Gastrocnemius medialis (tissue), 4 donors: ENCODE results near the gene TBC1D22B. TPM values are rescaled to one million over a fixed set of nuclear protein-coding genes. Genes with fewer than 3 reads are reported as not detected.

Experiments
- ATAC-seq, 2 donors: fragments of 150-250 bp; one replicate each; pipeline ENCODE4 v1.9.1; 2016
- DNase-seq, 2 donors: peaks; one replicate each; pipeline ENCODE4 v3.0.0-alpha.2; 2019
- H3K27ac ChIP-seq, 4 donors: fragments of 200-600 bp; sonication (generic); 1 replicate in 1 of 4; 2 replicates in 3 of 4; pipeline ENCODE4 v1.5.1; 2016 to 2018; ENCODE audit warnings: mild to moderate bottlenecking in 2 of 4, moderate library complexity in 1 of 4
- H3K27me3 ChIP-seq, 3 donors: fragments of 200-600 bp; sonication (generic) in 2 of 3; 1 replicate in 1 of 3; 2 replicates in 2 of 3; pipeline versions ENCODE4 v1.5.1 to v1.6.0; 2016 to 2019; ENCODE audit warnings: mild to moderate bottlenecking in 1 of 3, moderate library complexity in 1 of 3
- H3K36me3 ChIP-seq, 2 donors: fragments of 200-600 bp; sonication (generic) in 1 of 2; one replicate each; pipeline ENCODE4 v1.5.1; 2017 to 2018
- H3K4me1 ChIP-seq, 2 donors: fragments of 200-600 bp; sonication (generic) in 1 of 2; one replicate each; pipeline ENCODE4 v1.5.1; 2016 to 2017; ENCODE audit warnings: mild to moderate bottlenecking in 2 of 2
- H3K4me3 ChIP-seq, 4 donors: fragments of 200-600 bp; sonication (generic) in 3 of 4; 1 replicate in 1 of 4; 2 replicates in 3 of 4; pipeline ENCODE4 v1.5.1; 2016 to 2019; ENCODE audit warnings: mild to moderate bottlenecking in 2 of 4
- H3K9me3 ChIP-seq, 3 donors: fragments of 200-600 bp; sonication (generic) in 2 of 3; 1 replicate in 1 of 3; 2 replicates in 2 of 3; pipeline ENCODE4 v1.5.1; 2016 to 2019
- POLR2A ChIP-seq, 2 donors: fragments of 450-650 bp; IDR thresholded peaks; one replicate each; pipeline ENCODE4 v1.6.1; 2017; ENCODE audit warnings: antibody characterized with exemption in 2 of 2, mild to moderate bottlenecking in 2 of 2, moderate library complexity in 2 of 2
- in situ Hi-C, 4 donors: fragments of 200-750 bp; cut with MboI; loops; one replicate each; pipeline versions ENCODE4 v1.15.0 to v1.8.0; 2017; ENCODE audit warnings: low sequenced_read_pairs in 4 of 4
- intact Hi-C: fragments of 100-400 bp; cut with DNase I; formaldehyde crosslinking; loops from one replicate; pipeline ENCODE4 v1.15.1; 2023; ENCODE audit warnings: low total_unique reads
- total RNA-seq, 4 donors: library from RNA; depleted of rRNA; stranded (reverse); fragments of >200 nt; gene quantifications; one replicate each; pipeline versions ENCODE4 v1.1.0 to v1.2.3, GENCODE V29; 2016
- TF ChIP-seq, protein P1 (sequence below), 5 experiments: fragments of 450-650 bp in 3 of 5; fragments of 200-600 bp in 2 of 5; sonication (generic) in 2 of 5; IDR thresholded peaks in 4 of 5; conservative IDR thresholded peaks in 1 of 5; 1 replicate in 4 of 5; 2 replicates in 1 of 5; pipeline ENCODE4 v1.5.1; 2016 to 2019; ENCODE audit warnings: antibody characterized with exemption in 5 of 5, mild to moderate bottlenecking in 3 of 5, moderate library complexity in 3 of 5

Gene TBC1D22B
- total RNA-seq, 4 donors from 2014 or later = 6.3 to 12.3 (median 7.7) TPM

DNA sequence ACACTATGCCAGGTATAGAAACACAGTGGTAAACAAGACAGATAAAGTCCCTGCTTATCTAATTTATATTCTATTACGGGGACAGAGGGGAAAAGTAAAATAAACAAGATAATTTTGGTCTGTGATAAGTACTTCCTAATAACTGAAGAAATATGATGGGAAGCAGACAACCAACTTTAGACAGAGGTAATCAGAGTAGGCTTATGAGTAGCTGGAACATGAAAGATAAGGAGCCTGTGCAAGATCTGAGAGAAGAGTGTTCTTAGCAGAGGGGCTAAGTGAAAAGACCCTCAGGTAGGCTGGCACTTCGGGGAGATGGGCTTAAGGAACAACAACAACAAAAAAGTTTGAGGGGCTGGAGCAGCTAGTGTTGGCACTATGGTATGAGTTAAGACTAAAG lies 100.3 kb downstream of the TBC1D22B start:
- in situ Hi-C loops = loop anchor here in 1 of 4 donors (25.0 kb wide), 1 partner anchor 329 kb away; the partner anchor contains the start of gene MDGA1

DNA sequence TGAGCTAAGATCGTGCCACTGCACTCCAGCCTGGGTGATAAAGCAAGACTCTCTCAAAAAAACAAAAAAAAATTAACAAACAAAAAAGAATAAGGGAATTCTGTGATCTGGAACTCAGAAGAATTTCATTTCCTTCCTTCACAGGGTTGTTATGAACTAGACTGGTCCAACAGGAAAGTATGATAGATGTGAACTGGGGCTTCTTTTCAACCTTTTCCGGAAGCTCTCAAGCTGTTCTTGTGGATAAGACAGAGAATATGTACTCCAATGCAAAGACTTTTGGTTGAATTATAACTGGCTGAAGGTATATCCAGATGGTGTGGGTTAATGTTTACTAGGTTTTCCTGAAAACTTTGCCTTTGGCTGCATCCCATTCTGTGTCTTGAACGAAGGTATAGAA lies 101.5 kb downstream of the TBC1D22B start:
- intact Hi-C loops = loop anchor here (10.0 kb wide), 1 partner anchor 336 kb away; the partner anchor contains the start of gene MDGA1
- no peak for ATAC-seq
- H3K4me1 ChIP-seq = peaks cover 15 to 17% of the 10 kb centered on the region in 2 donors
- H3K27me3 ChIP-seq = no peaks in the 10 kb centered on the region
- in situ Hi-C loops = loop anchor here in 1 of 4 donors (25.0 kb wide), 1 partner anchor 328 kb away; the partner anchor contains the start of gene MDGA1
- no peak for DNase-seq
- no peaks in the 10 kb centered on the region for H3K9me3 ChIP-seq
- H3K36me3 ChIP-seq = peaks cover 0 to 11% of the 10 kb centered on the region in 2 donors
- H3K27ac ChIP-seq = no peak overlapping the region
- TF ChIP-seq, protein P1, sequence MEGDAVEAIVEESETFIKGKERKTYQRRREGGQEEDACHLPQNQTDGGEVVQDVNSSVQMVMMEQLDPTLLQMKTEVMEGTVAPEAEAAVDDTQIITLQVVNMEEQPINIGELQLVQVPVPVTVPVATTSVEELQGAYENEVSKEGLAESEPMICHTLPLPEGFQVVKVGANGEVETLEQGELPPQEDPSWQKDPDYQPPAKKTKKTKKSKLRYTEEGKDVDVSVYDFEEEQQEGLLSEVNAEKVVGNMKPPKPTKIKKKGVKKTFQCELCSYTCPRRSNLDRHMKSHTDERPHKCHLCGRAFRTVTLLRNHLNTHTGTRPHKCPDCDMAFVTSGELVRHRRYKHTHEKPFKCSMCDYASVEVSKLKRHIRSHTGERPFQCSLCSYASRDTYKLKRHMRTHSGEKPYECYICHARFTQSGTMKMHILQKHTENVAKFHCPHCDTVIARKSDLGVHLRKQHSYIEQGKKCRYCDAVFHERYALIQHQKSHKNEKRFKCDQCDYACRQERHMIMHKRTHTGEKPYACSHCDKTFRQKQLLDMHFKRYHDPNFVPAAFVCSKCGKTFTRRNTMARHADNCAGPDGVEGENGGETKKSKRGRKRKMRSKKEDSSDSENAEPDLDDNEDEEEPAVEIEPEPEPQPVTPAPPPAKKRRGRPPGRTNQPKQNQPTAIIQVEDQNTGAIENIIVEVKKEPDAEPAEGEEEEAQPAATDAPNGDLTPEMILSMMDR (IDR thresholded peaks at IDR 0.05 in 4 of 5, conservative IDR thresholded peaks at IDR 0.05 in 1 of 5) = no peak
- TF ChIP-seq POLR2A (IDR thresholded peaks at IDR 0.05) = no peak
- H3K4me3 ChIP-seq = no peak overlapping the region

More for the DNA sequence above, 100.3 kb downstream of the TBC1D22B start:
- intact Hi-C loops = loop anchor here (10.0 kb wide), 1 partner anchor 337 kb away; the partner anchor contains the start of gene MDGA1
- Histone ChIP-seq H3K4me1 (peaks cover 19 to 22% of the 10 kb centered on the region in 2 donors), H3K4me3 (no peak overlapping the region), H3K27ac (no peak overlapping the region), H3K36me3 (peaks cover 0 to 11% of the 10 kb centered on the region in 2 donors), H3K9me3 (no peaks in the 10 kb centered on the region), H3K27me3 (no peaks in the 10 kb centered on the region)
- TF ChIP-seq, protein P1 (IDR thresholded peaks at IDR 0.05 in 4 of 5, conservative IDR thresholded peaks at IDR 0.05 in 1 of 5) = no peak
- no peak for TF ChIP-seq POLR2A (IDR thresholded peaks at IDR 0.05)
- no peak for DNase-seq
- no peak for ATAC-seq

DNA sequence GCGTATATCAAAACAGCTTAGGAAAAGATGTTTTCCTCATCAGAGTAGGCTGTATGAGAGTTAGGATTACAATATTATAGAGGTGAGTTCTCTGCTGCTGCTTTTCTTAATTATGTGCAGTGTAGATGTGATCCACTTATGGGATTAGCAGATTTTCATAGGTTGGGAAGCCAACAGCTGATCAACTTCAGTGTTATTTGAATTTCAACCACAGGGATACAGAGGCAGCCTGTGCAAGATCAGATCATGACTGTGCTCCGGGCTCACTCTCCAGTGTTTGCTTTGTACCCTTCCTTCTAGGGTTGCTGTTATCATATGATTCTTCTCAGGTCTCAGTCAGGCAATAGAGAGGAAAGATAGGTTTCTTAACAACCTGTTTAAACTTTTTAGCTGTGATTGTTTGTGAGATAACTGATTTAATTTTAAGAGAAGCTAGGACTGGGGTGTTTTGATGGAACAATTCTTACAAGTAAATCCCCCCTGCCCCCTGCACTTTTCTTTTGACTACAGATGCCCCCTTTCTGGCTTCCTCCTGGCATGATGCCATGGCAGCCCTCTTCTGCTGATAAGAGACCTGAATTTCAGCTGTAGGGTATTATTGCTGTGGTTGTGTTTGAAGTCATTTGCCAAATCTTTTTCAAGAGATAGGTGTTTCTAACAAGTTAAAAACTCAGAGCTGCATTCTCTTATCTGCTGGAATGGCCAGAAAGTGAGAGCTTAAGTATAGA lies 104.7 kb downstream of the TBC1D22B start:
- TF ChIP-seq POLR2A (IDR thresholded peaks at IDR 0.05) = no peak
- TF ChIP-seq, protein P1 (IDR thresholded peaks at IDR 0.05 in 4 of 5, conservative IDR thresholded peaks at IDR 0.05 in 1 of 5) = no peak
- Histone ChIP-seq H3K4me3 (no peak overlapping the region), H3K4me1 (peaks cover 0 to 3% of the 10 kb centered on the region in 2 donors), H3K36me3 (peaks cover 0 to 11% of the 10 kb centered on the region in 2 donors), H3K27ac (no peak overlapping the region), H3K27me3 (no peaks in the 10 kb centered on the region), H3K9me3 (no peaks in the 10 kb centered on the region)
- DNase-seq (no peak), ATAC-seq (no peak)
- intact Hi-C loops = no loop called here
- in situ Hi-C loops = loop anchor here in 1 of 4 donors (25.0 kb wide), 1 partner anchor 325 kb away; the partner anchor contains the start of gene MDGA1

DNA sequence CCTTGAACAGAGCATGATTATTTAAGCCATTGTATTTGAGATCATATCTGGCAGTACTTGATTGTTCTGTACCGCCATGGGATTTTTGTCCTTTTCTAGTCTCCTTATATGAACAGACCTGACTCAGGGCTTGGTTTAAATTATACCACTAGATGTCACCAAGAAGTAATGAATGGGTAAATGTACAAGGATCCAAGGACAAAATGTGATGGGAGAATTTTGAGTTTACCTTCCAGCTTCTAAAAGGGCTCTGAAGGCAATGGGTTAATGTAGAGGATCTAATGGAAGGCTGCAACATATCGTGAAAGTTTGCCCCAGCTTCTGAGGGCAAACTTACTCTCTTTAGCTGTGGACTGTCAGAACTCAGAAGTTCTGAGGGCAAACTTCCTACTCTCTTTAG lies 108.2 kb downstream of the TBC1D22B start:
- TF ChIP-seq, protein P1 (IDR thresholded peaks at IDR 0.05 in 4 of 5, conservative IDR thresholded peaks at IDR 0.05 in 1 of 5) = no peak
- no peak for TF ChIP-seq POLR2A (IDR thresholded peaks at IDR 0.05)
- no peak overlapping the region for H3K27ac ChIP-seq
- H3K27me3 ChIP-seq = no peaks in the 10 kb centered on the region
- in situ Hi-C loops = loop anchor here in 1 of 4 donors (25.0 kb wide), 1 partner anchor 322 kb away; the partner anchor contains the start of gene MDGA1
- intact Hi-C loops = no loop called here
- DNase-seq (no peak), ATAC-seq (no peak)
- H3K9me3 ChIP-seq = no peaks in the 10 kb centered on the region
- peaks cover 0 to 20% of the 10 kb centered on the region in 2 donors for H3K36me3 ChIP-seq
- no peak overlapping the region for H3K4me3 ChIP-seq
- peaks cover 4 to 15% of the 10 kb centered on the region in 2 donors for H3K4me1 ChIP-seq
